Testis (tissue), 3 donors: Measurements from ENCODE around the gene CUEDC1. TPM values are rescaled to one million over a fixed set of nuclear protein-coding genes. Genes with fewer than 3 reads are reported as not detected.

Experiments used
- DNase-seq: peaks from one replicate; pipeline ENCODE4 v3.0.0-alpha.2; 2019
- H3K27ac ChIP-seq, 2 donors: fragments of 200-600 bp; sonication (generic); one replicate each; pipeline ENCODE4 v1.5.1; 2019
- H3K27me3 ChIP-seq: fragments of 200-600 bp; sonication (generic); one replicate; pipeline ENCODE4 v1.5.1; 2019
- H3K36me3 ChIP-seq: fragments of 200-600 bp; sonication (generic); one replicate; pipeline ENCODE4 v1.5.1; 2017; ENCODE audit warnings: low read depth; ENCODE audit errors: missing control alignments
- H3K4me1 ChIP-seq: fragments of 200-600 bp; sonication (generic); one replicate; pipeline ENCODE4 v1.5.1; 2019
- H3K4me3 ChIP-seq, 2 donors: fragments of 200-600 bp; sonication (generic); one replicate each; pipeline ENCODE4 v1.5.1; 2017 to 2019
- H3K9me3 ChIP-seq: fragments of 200-600 bp; sonication (generic); one replicate; pipeline ENCODE4 v1.5.1; 2017
- POLR2A ChIP-seq: fragments of 450-650 bp; IDR thresholded peaks from one replicate; pipeline ENCODE4 v1.6.1; 2017; ENCODE audit warnings: antibody characterized with exemption, mild to moderate bottlenecking, moderate library complexity
- WGBS, 2 donors: methylation state at CpG; one replicate each; pipeline ENCODE4 v1.1.5; 2018; 5-methylcytosine and 5-hydroxymethylcytosine counted together
- intact Hi-C: fragments of 100-400 bp; cut with DNase I; formaldehyde crosslinking; loops from one replicate; pipeline ENCODE4 v1.15.1; 2023; ENCODE audit warnings: low total_unique reads
- polyA plus RNA-seq: library from polyadenylated mRNA; stranded (reverse); fragments of 350-450 nt; fragmentation: Illumina TruSeq; extraction: RNeasy Lipid Tissue Mini Kit (QIAGEN cat#74804); gene quantifications from one replicate; pipeline ENCODE4 v1.2.3, GENCODE V29; 2014; ENCODE audit warnings: low read depth, low replicate concordance; ENCODE audit not compliant: insufficient read depth
- total RNA-seq, 2 donors: library from RNA; depleted of rRNA; stranded (reverse); fragments of >200 nt; gene quantifications; one replicate each; pipeline ENCODE4 v1.2.3, GENCODE V29; 2016
- TF ChIP-seq, protein P1 (sequence below), 3 experiments: fragments of 450-650 bp in 2 of 3; fragments of 200-600 bp in 1 of 3; sonication (generic) in 1 of 3; IDR thresholded peaks; one replicate each; pipeline ENCODE4 v1.5.1; 2016 to 2019; ENCODE audit warnings: antibody characterized with exemption in 3 of 3, mild to moderate bottlenecking in 2 of 3, moderate library complexity in 1 of 3

CUEDC1 gene
- total and polyA plus RNA-seq, 3 donors from 2014 or later, result 6.5 to 13.3 (median 8.6) TPM

DNA sequence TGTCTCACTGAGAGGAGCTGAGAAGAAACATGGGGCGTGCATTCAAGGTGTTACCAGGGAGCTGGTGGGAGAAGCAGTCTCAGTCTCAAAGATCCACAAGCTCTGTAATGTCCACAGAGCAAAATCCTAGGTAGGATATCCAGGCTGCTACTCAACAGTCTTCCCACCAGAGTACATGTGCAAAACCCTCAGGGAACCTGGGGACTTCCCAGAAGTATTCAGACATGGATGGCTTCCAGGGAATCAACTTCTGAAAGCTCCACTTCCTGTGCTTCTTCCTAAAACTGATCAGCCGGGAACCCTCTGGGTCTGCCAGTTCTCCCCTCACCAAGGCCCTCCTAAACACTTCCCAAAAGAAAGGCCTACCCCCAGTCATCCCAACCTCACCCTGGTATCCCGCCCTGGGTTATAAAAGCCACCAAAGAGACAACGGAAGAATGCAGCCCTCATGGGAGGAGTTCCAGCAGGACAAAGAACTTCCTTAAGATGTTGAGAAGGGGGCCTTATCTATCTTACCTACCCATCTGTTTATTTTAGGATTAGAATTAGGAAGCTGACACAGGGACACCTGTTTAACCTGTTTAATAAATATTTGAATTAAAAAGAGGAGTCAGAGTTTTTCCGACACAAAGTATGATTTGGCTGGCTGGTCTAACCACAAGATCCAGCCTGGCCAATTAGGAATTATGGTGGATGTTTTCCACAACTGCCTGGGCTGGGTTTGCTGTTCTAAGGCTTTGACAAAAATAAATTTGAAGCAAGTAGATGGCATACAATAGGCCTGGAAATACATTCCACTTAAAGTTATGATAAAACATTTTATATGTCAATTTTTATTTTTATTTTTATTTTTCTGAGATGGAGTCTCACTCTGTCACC is 37.0 kb downstream of the CUEDC1 start:
- Histone ChIP-seq H3K9me3 (no peaks in the 10 kb centered on the region), H3K4me1 (peaks cover 16% of the 10 kb centered on the region), H3K27ac (no peak overlapping the region), H3K27me3 (no peaks in the 10 kb centered on the region), H3K4me3 (no peak overlapping the region), H3K36me3 (no peaks in the 10 kb centered on the region)
- DNase-seq, result no peak
- WGBS, 2 donors, result 71 to 73% methylated on average over 5 of the region's 5 CpGs
- no peak for TF ChIP-seq POLR2A
- TF ChIP-seq, protein P1, sequence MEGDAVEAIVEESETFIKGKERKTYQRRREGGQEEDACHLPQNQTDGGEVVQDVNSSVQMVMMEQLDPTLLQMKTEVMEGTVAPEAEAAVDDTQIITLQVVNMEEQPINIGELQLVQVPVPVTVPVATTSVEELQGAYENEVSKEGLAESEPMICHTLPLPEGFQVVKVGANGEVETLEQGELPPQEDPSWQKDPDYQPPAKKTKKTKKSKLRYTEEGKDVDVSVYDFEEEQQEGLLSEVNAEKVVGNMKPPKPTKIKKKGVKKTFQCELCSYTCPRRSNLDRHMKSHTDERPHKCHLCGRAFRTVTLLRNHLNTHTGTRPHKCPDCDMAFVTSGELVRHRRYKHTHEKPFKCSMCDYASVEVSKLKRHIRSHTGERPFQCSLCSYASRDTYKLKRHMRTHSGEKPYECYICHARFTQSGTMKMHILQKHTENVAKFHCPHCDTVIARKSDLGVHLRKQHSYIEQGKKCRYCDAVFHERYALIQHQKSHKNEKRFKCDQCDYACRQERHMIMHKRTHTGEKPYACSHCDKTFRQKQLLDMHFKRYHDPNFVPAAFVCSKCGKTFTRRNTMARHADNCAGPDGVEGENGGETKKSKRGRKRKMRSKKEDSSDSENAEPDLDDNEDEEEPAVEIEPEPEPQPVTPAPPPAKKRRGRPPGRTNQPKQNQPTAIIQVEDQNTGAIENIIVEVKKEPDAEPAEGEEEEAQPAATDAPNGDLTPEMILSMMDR (IDR thresholded peaks at IDR 0.05), result no peak
- intact Hi-C loops, result no loop called here

- H3K4me1 ChIP-seq, result peaks cover 17% of the 10 kb centered on the region
- intact Hi-C loops, result no loop called here
- no peaks in the 10 kb centered on the region for H3K9me3 ChIP-seq
- no peak overlapping the region for H3K4me3 ChIP-seq
- no peak for DNase-seq
- H3K36me3 ChIP-seq, result no peaks in the 10 kb centered on the region
- H3K27me3 ChIP-seq, result no peaks in the 10 kb centered on the region
- no peak overlapping the region for H3K27ac ChIP-seq
- 90 to 96% methylated on average over 7 to 9 of the region's 9 CpGs for WGBS, 2 donors
- TF ChIP-seq, protein P1 (IDR thresholded peaks at IDR 0.05), result no peak
- no peak for TF ChIP-seq POLR2A
Measured at GRCh38 chr17:57916925-57917858, 38.0 kb downstream of the CUEDC1 start.

GRCh38 chr17:57915985-57916757 is 39.0 kb downstream of the CUEDC1 start:
- intact Hi-C loops, result no loop called here
- Histone ChIP-seq H3K9me3 (no peaks in the 10 kb centered on the region), H3K27me3 (no peaks in the 10 kb centered on the region), H3K4me3 (no peak overlapping the region), H3K27ac (no peak overlapping the region), H3K4me1 (peaks cover 13% of the 10 kb centered on the region), H3K36me3 (no peaks in the 10 kb centered on the region)
- DNase-seq, result no peak
- TF ChIP-seq, protein P1 (IDR thresholded peaks at IDR 0.05), result no peak
- no peak for TF ChIP-seq POLR2A
- WGBS, 2 donors, result 75 to 83% methylated on average over 15 to 19 of the region's 19 CpGs

DNA sequence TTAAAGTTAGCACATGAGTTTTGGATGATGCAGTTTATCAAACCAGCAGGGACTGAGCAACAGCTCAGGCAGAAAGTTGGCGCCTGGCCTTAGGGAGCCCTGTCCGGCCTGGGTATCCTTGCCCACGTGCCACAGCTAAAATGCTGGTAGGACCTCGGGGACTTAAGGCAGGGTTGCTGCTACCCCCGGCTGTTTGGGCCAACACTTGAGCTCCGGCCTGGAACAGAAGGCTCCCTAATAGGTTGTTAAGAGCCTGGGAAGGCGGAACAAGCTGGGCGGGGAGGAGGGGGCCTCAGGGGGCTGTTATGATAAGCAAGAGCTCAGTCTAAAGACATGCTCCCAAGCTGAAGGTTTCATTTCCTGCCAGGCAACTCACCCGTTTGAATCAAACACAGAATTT is 39.7 kb downstream of the CUEDC1 start:
- TF ChIP-seq, protein P1 (IDR thresholded peaks at IDR 0.05), result no peak
- no peak for TF ChIP-seq POLR2A
- H3K9me3 ChIP-seq, result no peaks in the 10 kb centered on the region
- H3K4me1 ChIP-seq, result peaks cover 11% of the 10 kb centered on the region
- H3K27ac ChIP-seq, result no peak overlapping the region
- no peak overlapping the region for H3K4me3 ChIP-seq
- no peak for DNase-seq
- intact Hi-C loops, result no loop called here
- 70 to 72% methylated on average over 9 of the region's 9 CpGs for WGBS, 2 donors
- H3K36me3 ChIP-seq, result no peaks in the 10 kb centered on the region
- no peaks in the 10 kb centered on the region for H3K27me3 ChIP-seq
